GM10248 (cell line): ENCODE measurements around the gene RUFY4.

ENCODE experiments used
- CTCF ChIA-PET: fragments of 300-600 bp; sonication (Branson Sonifier 250); formaldehyde crosslinking; extraction: SDS; loops from one replicate; lab custom pipeline; 2021; ENCODE audit warnings: antibody characterized with exemption; lab: Yijun Ruan, JAX
- POLR2A ChIA-PET: fragments of 350-650 bp; sonication (Branson Sonifier 250); formaldehyde crosslinking; extraction: SDS; loops from one replicate; lab custom pipeline; 2020; ENCODE audit warnings: antibody characterized with exemption; lab: Yijun Ruan, JAX
- DNase-seq: peaks from one replicate; pipeline ENCODE4 v3.0.0; 2012; ENCODE audit errors: extremely low spot score
- CTCF ChIP-seq: IDR thresholded peaks from 2 replicates; pipeline ENCODE4 v1.5.1; 2012; ENCODE audit warnings: mild to moderate bottlenecking, low read depth; ENCODE audit errors: extremely low read depth, missing control alignments, control extremely low read depth

The RUFY4 gene

GRCh38 chr2:218130377-218130776 is 61.3 kb downstream of the RUFY4 start:
- CTCF ChIA-PET, result interaction anchor here (1.9 kb wide), 1 partner anchor 15 kb away, joined by 6 read pairs; no protein-coding TSS in a partner anchor
- TF ChIP-seq CTCF, result no peak
- no peak for DNase-seq
- POLR2A ChIA-PET, result no interaction called here

- ChIA-PET POLR2A (no interaction called here), CTCF (interaction anchor here (1.9 kb wide), 1 partner anchor 14 kb away, joined by 6 read pairs; no protein-coding TSS in a partner anchor)
- TF ChIP-seq CTCF, result no peak
- DNase-seq, result no peak
Observed at GRCh38 chr2:218130822-218131221, 61.8 kb downstream of the RUFY4 start.

- CTCF ChIA-PET, result no interaction called here
- POLR2A ChIA-PET, result no interaction called here
- no peak for DNase-seq
- TF ChIP-seq CTCF, result no peak
Observed at GRCh38 chr2:218137514-218137913, 68.5 kb downstream of the RUFY4 start.

- ChIA-PET CTCF (no interaction called here), POLR2A (no interaction called here)
- TF ChIP-seq CTCF, result no peak
- DNase-seq, result no peak
Observed at GRCh38 chr2:218138047-218138446, 69.0 kb downstream of the RUFY4 start.
